NCI-H226 (cell line): ENCODE measurements around the gene EP300.

Source experiments
- DNase-seq: peaks from one replicate; pipeline ENCODE4 v3.0.0-alpha.2; 2015

Gene EP300

DNA sequence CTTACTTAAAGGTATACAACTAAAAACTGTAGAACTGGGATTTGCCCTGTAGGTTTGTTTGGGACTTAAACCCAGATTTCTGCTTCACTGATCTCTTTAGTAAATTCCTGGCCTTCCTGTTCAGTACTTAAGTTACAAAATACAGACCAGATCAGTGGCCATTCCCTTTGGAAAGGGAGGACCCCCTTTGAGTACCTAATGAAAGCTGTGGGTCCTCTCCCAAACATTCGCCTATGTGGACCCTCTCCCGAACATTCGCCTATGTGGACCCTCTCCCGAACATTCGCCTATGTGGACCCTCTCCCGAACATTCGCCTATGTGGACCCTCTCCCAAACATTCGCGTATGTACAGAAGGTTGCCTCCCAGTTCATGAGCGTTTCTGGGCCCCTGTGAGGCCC lies 123.0 kb downstream of the EP300 start:
- DNase-seq = no peak

GRCh38 chr22:41215926-41216325 lies 123.5 kb downstream of the EP300 start:
- no peak for DNase-seq

GRCh38 chr22:41216984-41217383 lies 124.6 kb downstream of the EP300 start:
- DNase-seq = no peak

DNA sequence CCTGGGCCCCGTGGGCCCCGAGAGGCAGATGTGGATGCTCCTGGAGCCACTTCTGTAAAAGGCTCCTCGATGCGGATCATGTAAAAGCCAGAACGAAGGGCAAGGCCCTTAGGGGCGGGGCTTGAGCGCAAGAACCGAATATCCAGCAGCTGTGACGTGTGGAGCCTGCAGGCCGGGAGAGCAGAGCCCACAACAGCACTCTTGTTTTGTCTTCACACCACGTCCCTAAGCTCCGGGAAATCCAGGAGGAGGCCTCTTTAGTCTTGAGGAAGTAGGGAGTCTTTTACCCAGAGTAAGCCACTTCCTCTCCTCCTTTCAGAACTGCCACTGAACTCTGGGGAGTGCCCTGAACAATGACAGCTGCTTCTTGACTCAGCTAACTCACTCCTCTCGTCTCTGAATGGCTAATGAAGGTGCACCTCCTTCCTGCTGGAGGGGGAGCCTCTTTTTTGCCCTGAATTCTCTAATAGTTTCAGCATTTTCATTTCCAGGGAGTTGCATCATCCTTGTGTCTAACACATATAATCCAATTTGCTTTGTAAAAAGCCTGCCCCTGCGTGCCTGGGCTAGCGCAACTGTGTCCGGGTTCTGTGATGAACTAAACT lies 125.3 kb downstream of the EP300 start:
- DNase-seq = peak; percentile 51

DNA sequence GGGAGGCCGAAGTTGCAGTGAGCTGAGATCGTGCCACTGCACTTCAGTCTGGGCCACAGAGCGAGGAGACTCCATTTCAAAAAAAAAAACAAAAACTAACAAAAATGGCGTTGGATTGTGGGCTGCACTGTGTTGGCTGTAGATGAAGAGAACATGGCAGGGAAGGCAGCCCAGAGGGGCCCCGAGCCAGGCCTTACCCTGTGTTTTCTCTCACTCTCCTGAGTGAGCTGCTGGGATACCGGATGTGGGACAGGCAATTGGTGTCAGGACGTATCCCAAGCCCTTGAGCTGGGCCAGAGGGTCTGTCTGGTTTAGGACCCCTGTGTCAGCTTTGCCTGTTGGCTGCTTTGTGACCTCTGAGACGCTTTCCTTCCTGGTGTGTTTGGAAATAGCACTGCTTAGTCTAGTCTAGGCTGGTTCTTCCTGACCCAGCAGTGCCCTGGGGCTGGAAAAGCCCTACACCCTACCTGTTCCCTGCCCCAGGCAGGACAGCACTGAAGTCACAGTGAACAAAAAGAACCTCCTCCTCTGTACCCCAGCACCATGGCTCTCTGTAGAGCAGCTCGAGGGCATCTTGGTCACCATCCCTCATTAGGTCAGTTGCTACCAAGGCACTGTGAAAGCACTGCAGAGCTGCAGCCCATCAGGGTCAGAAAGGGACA lies 130.6 kb downstream of the EP300 start:
- DNase-seq = no peak

GRCh38 chr22:41223535-41223934 lies 131.1 kb downstream of the EP300 start:
- no peak for DNase-seq

- DNase-seq = no peak
Measured at GRCh38 chr22:41226723-41227655, 134.6 kb downstream of the EP300 start.

- DNase-seq = no peak
Measured at GRCh38 chr22:41229215-41229614, 136.8 kb downstream of the EP300 start.
